HepG2 (cell line): ENCODE data around the gene MEGF11. TPM values are rescaled to one million over a fixed set of nuclear protein-coding genes. Genes with fewer than 3 reads are reported as not detected.

Source experiments
- BRCA1 ChIP-seq: sonication (generic); formaldehyde crosslinking; IDR thresholded peaks from 2 replicates; pipeline ENCODE4 v1.4.0; 2020; ENCODE audit warnings: missing genetic modification reagents
- CCAR2 ChIP-seq: fragments of 200-400 bp; formaldehyde crosslinking; optimal IDR thresholded peaks from 2 replicates; pipeline ENCODE3; 2018; ENCODE audit warnings: low read depth, mild to moderate bottlenecking, low read length, moderate library complexity
- ETV5 ChIP-seq: IDR thresholded peaks from 2 replicates; pipeline ENCODE4 v1.6.1; 2018; ENCODE audit warnings: missing biosample characterization, missing genetic modification reagents, inconsistent platforms, borderline replicate concordance
- EZH2 ChIP-seq: conservative IDR thresholded peaks from 2 replicates; pipeline ENCODE4 v1.6.1; 2012; ENCODE audit warnings: mild to moderate bottlenecking, low read depth, low read length, moderate library complexity
- HNRNPLL ChIP-seq: fragments of 200-400 bp; formaldehyde crosslinking; IDR thresholded peaks from 2 replicates; pipeline ENCODE4 v1.6.1; 2017; ENCODE audit warnings: mild to moderate bottlenecking, low read depth, low read length; ENCODE audit not compliant: poor library complexity, severe bottlenecking
- HOXA3 ChIP-seq: sonication (generic); formaldehyde crosslinking; IDR thresholded peaks from 2 replicates; pipeline ENCODE4 v1.5.0; 2020; ENCODE audit warnings: missing genetic modification reagents
- MBNL3 ChIP-seq: fragments of 250-450 bp; sonication (Bioruptor Pico); conservative IDR thresholded peaks from 2 replicates; pipeline ENCODE4 v1.8.0; 2022; ENCODE audit warnings: mild to moderate bottlenecking, inconsistent platforms
- MLX ChIP-seq: IDR thresholded peaks from 2 replicates; pipeline ENCODE4 v1.6.1; 2016
- MTF1 ChIP-seq: sonication (generic); formaldehyde crosslinking; IDR thresholded peaks from 2 replicates; pipeline ENCODE4 v1.5.0; 2020; ENCODE audit warnings: missing genetic modification reagents
- NFYC ChIP-seq: IDR thresholded peaks from 2 replicates; pipeline ENCODE4 v1.6.1; 2016; ENCODE audit warnings: missing genetic modification reagents, missing compliant biosample characterization
- NRL ChIP-seq: sonication (generic); formaldehyde crosslinking; IDR thresholded peaks from 2 replicates; pipeline ENCODE4 v1.5.0; 2020; ENCODE audit warnings: missing genetic modification reagents, mild to moderate bottlenecking, moderate library complexity, borderline replicate concordance
- PATZ1 ChIP-seq: sonication (generic); formaldehyde crosslinking; IDR thresholded peaks from 2 replicates; pipeline ENCODE4 v1.4.0; 2020; ENCODE audit warnings: missing genetic modification reagents
- PAX8 ChIP-seq: sonication (generic); formaldehyde crosslinking; IDR thresholded peaks from 2 replicates; pipeline ENCODE4 v1.8.0; 2022; ENCODE audit warnings: mild to moderate bottlenecking, missing genetic modification reagents, borderline replicate concordance
- RBM22 ChIP-seq: fragments of 200-400 bp; formaldehyde crosslinking; optimal IDR thresholded peaks from 2 replicates; pipeline ENCODE3; 2017; ENCODE audit warnings: mild to moderate bottlenecking, low read length, moderate library complexity
- REXO4 ChIP-seq: sonication (generic); formaldehyde crosslinking; IDR thresholded peaks from 2 replicates; pipeline ENCODE4 v1.8.0; 2022; ENCODE audit warnings: missing genetic modification reagents, mild to moderate bottlenecking, borderline replicate concordance
- SKI ChIP-seq: fragments of 450-650 bp; IDR thresholded peaks from one replicate; pipeline ENCODE4 v1.6.1; 2018; ENCODE audit warnings: mild to moderate bottlenecking; ENCODE audit not compliant: partially characterized antibody
- SP1 ChIP-seq, 2 experiments: fragments of 450-650 bp in 1 of 2; sonication (generic) in 1 of 2; formaldehyde crosslinking in 1 of 2; IDR thresholded peaks; 2 replicates each; pipeline versions ENCODE4 v1.4.0 to v1.6.1; 2016 to 2020; ENCODE audit warnings: missing genetic modification reagents in 1 of 2
- ZFP91 ChIP-seq: sonication (generic); formaldehyde crosslinking; IDR thresholded peaks from 2 replicates; pipeline ENCODE4 v1.9.0; 2022; ENCODE audit warnings: missing genetic modification reagents, mild to moderate bottlenecking, borderline replicate concordance
- ZMYM4 ChIP-seq: sonication (generic); formaldehyde crosslinking; IDR thresholded peaks from 2 replicates; pipeline ENCODE4 v1.8.1; 2023; ENCODE audit warnings: mild to moderate bottlenecking, missing genetic modification reagents
- ZNF33A ChIP-seq: sonication (generic); formaldehyde crosslinking; IDR thresholded peaks from 2 replicates; pipeline ENCODE4 v1.5.1; 2020; ENCODE audit warnings: missing genetic modification reagents, mild to moderate bottlenecking, moderate library complexity, borderline replicate concordance
- ZNF709 ChIP-seq: sonication (generic); formaldehyde crosslinking; IDR thresholded peaks from 2 replicates; pipeline ENCODE4 v1.5.0; 2020; ENCODE audit warnings: mild to moderate bottlenecking, missing genetic modification reagents
- ZNF746 ChIP-seq: sonication (generic); formaldehyde crosslinking; IDR thresholded peaks from 2 replicates; pipeline ENCODE4 v1.8.0; 2022; ENCODE audit warnings: mild to moderate bottlenecking, missing genetic modification reagents
- polyA plus RNA-seq, 8 experiments: library from polyadenylated mRNA; depleted of rRNA in 3 of 8; stranded (reverse) in 7 of 8; unstranded in 1 of 8; fragments of >200 nt; fragmentation: Illumina TruSeq in 4 of 8; extraction: Trizol in 4 of 8; gene quantifications; 2 replicates each; pipeline versions ENCODE4 v1.2.1 to v1.2.3, GENCODE V29; 2011 to 2016; ENCODE audit warnings: low read depth in 4 of 8, missing spikeins in 1 of 8, mixed read lengths in 1 of 8; ENCODE audit not compliant: insufficient read depth in 1 of 8
- total RNA-seq, 5 experiments: library from RNA; depleted of rRNA; stranded (reverse); fragments of >200 nt; fragmentation: Illumina TruSeq; extraction: Trizol; gene quantifications; 2 replicates each; pipeline ENCODE4 v1.2.3, GENCODE V29; 2016; ENCODE audit warnings: low read depth in 1 of 5

Gene MEGF11
- total and polyA plus RNA-seq, 2 of the 13 experiments (the other 11 are each of a cell fraction or from before 2014, with no cell fraction given), result not detected

GRCh38 chr15:66293419-66294156, 40.0 kb upstream of the MEGF11 start, which contains the start of gene DIS3L (continued):
- TF ChIP-seq PATZ1 (CRISPR knock-in tag) (peak; percentile 35; the same call in 1 of the 2 replicates), ZFP91 (CRISPR knock-in tag) (no peak; the same call in 1 of the 2 replicates), NFYC (no peak), ZNF746 (CRISPR knock-in tag) (no peak; the same call in 1 of the 2 replicates), EZH2 (no peak), MTF1 (CRISPR knock-in tag) (no peak), ZNF709 (peak; percentile 50; the same call in 1 of the 2 replicates), HNRNPLL (peak; percentile 98), HOXA3 (CRISPR knock-in tag) (peak; percentile 61; the same call in 1 of the 2 replicates), SKI (peak; percentile 45), RBM22 (no peak), PAX8 (no peak), NRL (CRISPR knock-in tag) (no peak), REXO4 (CRISPR knock-in tag) (no peak), MBNL3 (CRISPR knock-in tag) (no peak), CCAR2 (no peak), MLX (CRISPR knock-in tag) (no peak), SP1 (IDR thresholded peaks at IDR 0.05) (no peak), SP1 (CRISPR knock-in tag; IDR thresholded peaks at IDR 0.05) (0 out of 2 replicates have a peak, but pooled peaks have one; percentile 35), BRCA1 (no peak), ETV5 (CRISPR knock-in tag) (0 out of 2 replicates have a peak, but pooled peaks have one; percentile 18), ZMYM4 (CRISPR knock-in tag) (no peak), ZNF33A (CRISPR knock-in tag) (no peak)
